AG09319 (cell line): Measurements from ENCODE around the gene PSMA2.

Source experiments
- DNase-seq: peaks from one replicate; pipeline ENCODE4 v3.0.0-alpha.2; 2010; ENCODE audit warnings: low read depth; ENCODE audit errors: extremely low read depth
- CTCF ChIP-seq: IDR thresholded peaks from 2 replicates; pipeline ENCODE4 v1.5.1; 2011; ENCODE audit warnings: low read depth, mild to moderate bottlenecking, inconsistent platforms, low read length, moderate library complexity

The PSMA2 gene

GRCh38 chr7:42915356-42915755 is 16.6 kb downstream of the PSMA2 start:
- DNase-seq, result no peak
- TF ChIP-seq CTCF, result no peak

- DNase-seq, result no peak
- no peak for TF ChIP-seq CTCF
Observed at GRCh38 chr7:42914421-42915045, 17.4 kb downstream of the PSMA2 start.

- no peak for TF ChIP-seq CTCF
- no peak for DNase-seq
Observed at GRCh38 chr7:42914009-42914408, 18.0 kb downstream of the PSMA2 start.

- no peak for TF ChIP-seq CTCF
- DNase-seq, result no peak
Observed at GRCh38 chr7:42913591-42913990, 18.4 kb downstream of the PSMA2 start.

GRCh38 chr7:42911454-42912447 is 20.2 kb downstream of the PSMA2 start, which contains the start of gene C7orf25:
TSS of gene C7orf25 (minus strand) at chr7:42912070. CDS start at chr7:42910900, 1,170 bp downstream.
- peak; percentile 75 for DNase-seq
- no peak for TF ChIP-seq CTCF

- no peak for TF ChIP-seq CTCF
- no peak for DNase-seq
Observed at GRCh38 chr7:42910306-42910705, 21.7 kb downstream of the PSMA2 start.

- TF ChIP-seq CTCF, result no peak
- no peak for DNase-seq
Observed at GRCh38 chr7:42907316-42907715, 24.7 kb downstream of the PSMA2 start.
